Epithelial cell of proximal tubule (primary cell): ENCODE results near the gene DIO3. TPM values are rescaled to one million over a fixed set of nuclear protein-coding genes. Genes with fewer than 3 reads are reported as not detected.

Experiments
- DNase-seq: peaks from one replicate; pipeline ENCODE4 v3.0.0-alpha.2; 2011; ENCODE audit warnings: low read depth
- H3K4me3 ChIP-seq: 2 replicates; pipeline ENCODE4 v1.5.1; 2011; ENCODE audit warnings: low read depth, mild to moderate bottlenecking, low read length
- CTCF ChIP-seq: conservative IDR thresholded peaks from 2 replicates; pipeline ENCODE4 v1.5.1; 2012; ENCODE audit warnings: low read depth, mild to moderate bottlenecking, low read length
- total RNA-seq: library from RNA; depleted of rRNA; stranded (reverse); fragments of >200 nt; gene quantifications from 2 replicates; pipeline ENCODE4 v1.2.3, GENCODE V29; 2015

DIO3 gene
- total RNA-seq, 1 donor from 2014 or later: not detected

- no peak for TF ChIP-seq CTCF
- H3K4me3 ChIP-seq: no peak overlapping the region
- no peak for DNase-seq
Observed at GRCh38 chr14:101559624-101560533, 1.4 kb upstream of the DIO3 start.

GRCh38 chr14:101560534-101561113 is 671 bp upstream of the DIO3 start:
- no peak for DNase-seq
- no peak for TF ChIP-seq CTCF
- H3K4me3 ChIP-seq: no peak overlapping the region

GRCh38 chr14:101561897-101562490 is 699 bp downstream of the DIO3 start:
- no peak overlapping the region for H3K4me3 ChIP-seq
- no peak for TF ChIP-seq CTCF
- no peak for DNase-seq

GRCh38 chr14:101562659-101563351 is 1.5 kb downstream of the DIO3 start:
- DNase-seq: no peak
- no peak overlapping the region for H3K4me3 ChIP-seq
- no peak for TF ChIP-seq CTCF

- DNase-seq: no peak
- TF ChIP-seq CTCF: no peak
- H3K4me3 ChIP-seq: no peak overlapping the region
Observed at GRCh38 chr14:101563352-101563653, 2.0 kb downstream of the DIO3 start.

GRCh38 chr14:101563654-101564443 is 2.6 kb downstream of the DIO3 start:
- no peak for TF ChIP-seq CTCF
- H3K4me3 ChIP-seq: no peak overlapping the region
- DNase-seq: no peak
